HepG2 (cell line): ENCODE measurements around the gene ALDH3A2. TPM values are rescaled to one million over a fixed set of nuclear protein-coding genes. Genes with fewer than 3 reads are reported as not detected.

Experiments
- ATAC-seq: fragments of 200-7000 bp; cut with Tn5 transposase; 3 replicates; pipeline ENCODE4 v1.9.1; 2020; ENCODE audit warnings: mild to moderate bottlenecking, moderate library complexity
- BruUV-seq: library from RNA; stranded (reverse); fragments of 400-500 nt; replicated peaks from 2 replicates; lab custom pipeline; 2021; lab: Mats Ljungman, UMichigan
- CTCF ChIA-PET: fragments of 300-600 bp; formaldehyde crosslinking; extraction: SDS; loops from one replicate; lab custom pipeline; 2021; ENCODE audit warnings: low total read pairs, inconsistent platforms, low intra/inter-chr PET ratio; lab: Yijun Ruan, JAX
- POLR2A ChIA-PET: fragments of 350-600 bp; sonication (Branson Sonifier 250); formaldehyde crosslinking; loops from one replicate; lab custom pipeline; 2020; ENCODE audit warnings: antibody characterized with exemption, inconsistent platforms; lab: Yijun Ruan, JAX
- DNase-seq: peaks from one replicate; pipeline ENCODE4 v3.0.0-alpha.2; 2015; ENCODE audit warnings: low spot score
- FAIRE-seq: peaks from 3 replicates; lab custom pipeline; 2011; peaks lifted over from hg19 to GRCh38; lab: Jason Lieb, UNC
- H2AFZ ChIP-seq: one replicate; pipeline ENCODE4 v1.6.1; 2011; ENCODE audit warnings: low read length, inconsistent platforms
- H3K27ac ChIP-seq: fragments of 300-600 bp; 3 replicates; pipeline ENCODE4 v1.8.0; 2011; ENCODE audit warnings: mixed run types, mild to moderate bottlenecking, mixed read lengths, low read length, inconsistent platforms; ENCODE audit not compliant: insufficient read depth; ENCODE audit errors: extremely low read length
- H3K27me3 ChIP-seq, 2 experiments: fragments of 200-600 bp in 1 of 2; 2 replicates in 1 of 2; 3 replicates in 1 of 2; pipeline versions ENCODE4 v1.6.0 to v1.8.0; 2011; ENCODE audit warnings: low read length in 2 of 2, mild to moderate bottlenecking in 2 of 2, moderate library complexity in 2 of 2, inconsistent platforms in 1 of 2; ENCODE audit not compliant: insufficient read depth in 2 of 2, control insufficient read depth in 1 of 2
- H3K36me3 ChIP-seq, 2 experiments: fragments of 200-600 bp in 1 of 2; replicated peaks in 1 of 2; 2 replicates in 1 of 2; 3 replicates in 1 of 2; pipeline versions ENCODE4 v1.5.1 to v1.8.0; 2011; ENCODE audit warnings: low read length in 2 of 2, inconsistent platforms in 1 of 2; ENCODE audit not compliant: insufficient read depth in 2 of 2, control insufficient read depth in 1 of 2
- H3K4me1 ChIP-seq: 2 replicates; pipeline ENCODE4 v1.5.1; 2012; ENCODE audit warnings: low read length, inconsistent platforms; ENCODE audit not compliant: insufficient read depth
- H3K4me2 ChIP-seq: 2 replicates; pipeline ENCODE4 v1.6.0; 2011; ENCODE audit warnings: low read depth, low read length, inconsistent platforms
- H3K4me3 ChIP-seq, 3 experiments: fragments of 200-600 bp in 1 of 3; sonication (generic), shearing (Covaris generic) in 1 of 3; replicated peaks in 1 of 3; 2 replicates each; pipeline ENCODE4 v1.5.1; 2011 to 2016; ENCODE audit warnings: low read length in 3 of 3, inconsistent platforms in 2 of 3, low read depth in 2 of 3, mild to moderate bottlenecking in 2 of 3, control low read depth in 1 of 3, mixed read lengths in 1 of 3; ENCODE audit not compliant: insufficient read depth in 1 of 3
- H3K79me2 ChIP-seq: one replicate; pipeline ENCODE4 v1.6.1; 2011; ENCODE audit warnings: low read length, inconsistent platforms; ENCODE audit not compliant: insufficient read depth
- H3K9ac ChIP-seq: 2 replicates; pipeline ENCODE4 v1.6.0; 2011; ENCODE audit warnings: mild to moderate bottlenecking, low read depth, low read length, inconsistent platforms; ENCODE audit not compliant: insufficient read depth
- H3K9me3 ChIP-seq: 2 replicates; pipeline ENCODE4 v1.5.1; 2012; ENCODE audit warnings: mild to moderate bottlenecking, low read length
- H4K20me1 ChIP-seq: 2 replicates; pipeline ENCODE4 v1.6.0; 2011; ENCODE audit warnings: inconsistent platforms, mild to moderate bottlenecking, low read length, moderate library complexity; ENCODE audit not compliant: insufficient read depth
- DBP ChIP-seq: sonication (generic); formaldehyde crosslinking; IDR thresholded peaks from 2 replicates; pipeline ENCODE4 v1.4.0; 2020; ENCODE audit warnings: missing genetic modification reagents; ENCODE audit errors: not compliant biosample characterization
- ISX ChIP-seq: sonication (generic); formaldehyde crosslinking; conservative IDR thresholded peaks from 2 replicates; pipeline ENCODE4 v1.5.0; 2020; ENCODE audit warnings: missing genetic modification reagents
- LBX2 ChIP-seq: sonication (generic); formaldehyde crosslinking; IDR thresholded peaks from 2 replicates; pipeline ENCODE4 v1.5.0; 2020; ENCODE audit warnings: missing genetic modification reagents, mild to moderate bottlenecking, borderline replicate concordance
- MAFF ChIP-seq: IDR thresholded peaks from 2 replicates; pipeline ENCODE4 v1.6.1; 2011; ENCODE audit warnings: low read depth, low read length, improper control_type of control experiment
- MAFK ChIP-seq, 2 experiments: IDR thresholded peaks in 1 of 2; conservative IDR thresholded peaks in 1 of 2; 2 replicates each; pipeline ENCODE4 v1.6.1; 2011; ENCODE audit warnings: improper control_type of control experiment in 2 of 2, low read length in 2 of 2
- SNAI1 ChIP-seq: sonication (generic); formaldehyde crosslinking; IDR thresholded peaks from 2 replicates; pipeline ENCODE4 v1.5.0; 2020; ENCODE audit warnings: mild to moderate bottlenecking, missing genetic modification reagents, borderline replicate concordance
- TBL1XR1 ChIP-seq: fragments of 150-350 bp; IDR thresholded peaks from 2 replicates; pipeline ENCODE4 v1.6.1; 2014; ENCODE audit warnings: borderline replicate concordance, low read length; ENCODE audit not compliant: partially characterized antibody
- TCF7L2 ChIP-seq: IDR thresholded peaks from 2 replicates; pipeline ENCODE4 v1.6.1; 2011; ENCODE audit warnings: mild to moderate bottlenecking, low read depth, low read length, moderate library complexity
- TMF1 ChIP-seq: sonication (generic); formaldehyde crosslinking; IDR thresholded peaks from 2 replicates; pipeline ENCODE4 v1.8.1; 2022; ENCODE audit warnings: low read depth, missing genetic modification reagents
- TOE1 ChIP-seq: sonication (generic); formaldehyde crosslinking; IDR thresholded peaks from 2 replicates; pipeline ENCODE4 v1.4.0; 2020; ENCODE audit warnings: mild to moderate bottlenecking, missing genetic modification reagents
- ZHX2 ChIP-seq, 2 experiments: sonication (generic) in 1 of 2; formaldehyde crosslinking in 1 of 2; IDR thresholded peaks; 2 replicates each; pipeline versions ENCODE4 v1.6.1 to v1.9.0; 2014 to 2022; ENCODE audit warnings: antibody characterized with exemption in 1 of 2, borderline replicate concordance in 1 of 2, inconsistent platforms in 1 of 2, low read depth in 1 of 2, missing genetic modification reagents in 1 of 2
- ZIK1 ChIP-seq: sonication (generic); formaldehyde crosslinking; IDR thresholded peaks from 2 replicates; pipeline ENCODE4 v1.5.0; 2020; ENCODE audit warnings: mild to moderate bottlenecking, low read depth, missing genetic modification reagents, borderline replicate concordance
- ZMAT5 ChIP-seq: sonication (generic); formaldehyde crosslinking; IDR thresholded peaks from 2 replicates; pipeline ENCODE4 v1.5.0; 2020; ENCODE audit warnings: mild to moderate bottlenecking, low read depth, missing genetic modification reagents, borderline replicate concordance
- ZNF34 ChIP-seq: sonication (generic); formaldehyde crosslinking; IDR thresholded peaks from 2 replicates; pipeline ENCODE4 v1.4.0; 2020; ENCODE audit warnings: mild to moderate bottlenecking, missing genetic modification reagents, borderline replicate concordance
- WGBS: methylation state at CpG from one replicate; pipeline ENCODE4 v1.1.6; 2017; ENCODE audit warnings: low lambda C conversion rate; 5-methylcytosine and 5-hydroxymethylcytosine counted together
- in situ Hi-C: cut with HindIII; loops from 2 replicates; pipeline ENCODE4 v1.10.0; 2017; ENCODE audit warnings: low pct_unique_long_range_greater_than_20kb; ENCODE audit not compliant: extremely low pct_ligation_motif_present
- intact Hi-C: fragments of 100-400 bp; cut with micrococcal nuclease; formaldehyde crosslinking; loops from one replicate; pipeline ENCODE4 v1.10.0; 2022; ENCODE audit not compliant: unreplicated experiment
- polyA plus RNA-seq, 8 experiments: library from polyadenylated mRNA; depleted of rRNA in 3 of 8; stranded (reverse) in 7 of 8; unstranded in 1 of 8; fragments of >200 nt; fragmentation: Illumina TruSeq in 4 of 8; extraction: Trizol in 4 of 8; gene quantifications; 2 replicates each; pipeline versions ENCODE4 v1.2.1 to v1.2.3, GENCODE V29; 2011 to 2016; ENCODE audit warnings: low read depth in 4 of 8, missing spikeins in 1 of 8, mixed read lengths in 1 of 8; ENCODE audit not compliant: insufficient read depth in 1 of 8
- total RNA-seq, 5 experiments: library from RNA; depleted of rRNA; stranded (reverse); fragments of >200 nt; fragmentation: Illumina TruSeq; extraction: Trizol; gene quantifications; 2 replicates each; pipeline ENCODE4 v1.2.3, GENCODE V29; 2016; ENCODE audit warnings: low read depth in 1 of 5

Gene ALDH3A2
- total and polyA plus RNA-seq, 2 of the 13 experiments (the other 11 are each of a cell fraction or from before 2014, with no cell fraction given), result 80.8 to 180 TPM

- no peak for TF ChIP-seq ZHX2 (IDR thresholded peaks at IDR 0.05; ENCODE audit: low read depth)
- TF ChIP-seq ZHX2 (CRISPR knock-in tag; IDR thresholded peaks at IDR 0.05; ENCODE audit: borderline replicate concordance), result no peak
- TF ChIP-seq TMF1 (CRISPR knock-in tag), result no peak
Observed at GRCh38 chr17:19660219-19660870, 11.8 kb downstream of the ALDH3A2 start (continued).

- H3K4me3 ChIP-seq, result peak overlapping the region in 1 of 3 experiments; percentile 14; a peak in 1 of 6 replicates
- H3K4me1 ChIP-seq, result peaks cover 98% of the 10 kb centered on the region
- H3K27ac ChIP-seq, result peak overlapping the region; percentile 91
- H4K20me1 ChIP-seq, result no peaks in the 10 kb centered on the region
- intact Hi-C loops, result no loop called here
- H3K36me3 ChIP-seq, result peaks cover 16 to 53% of the 10 kb centered on the region in 2 experiments
- H2AFZ ChIP-seq, result no peak overlapping the region
- no peaks in the 10 kb centered on the region for H3K27me3 ChIP-seq
- FAIRE-seq (no peak), DNase-seq (no peak), ATAC-seq (no peak)
- H3K4me2 ChIP-seq, result peak overlapping the region; percentile 57
- BruUV-seq, result no TSS peak
- in situ Hi-C loops, result no loop called here
- ChIA-PET CTCF (no interaction called here), POLR2A (interaction anchor here (1.1 to 8.4 kb wide), 7 partner anchors 9 to 135 kb away, joined by 3 to 194 read pairs (median 12); partner anchors contain the start of gene ALDH3A2)
- H3K9me3 ChIP-seq, result no peaks in the 10 kb centered on the region
- 81% methylated on average over 3 of the region's 3 CpGs for WGBS
- peaks cover 42% of the 10 kb centered on the region for H3K79me2 ChIP-seq
- peak overlapping the region; percentile 58 for H3K9ac ChIP-seq
- TF ChIP-seq MAFF (peak; percentile 36; the same call in 1 of the 2 replicates), ZIK1 (no peak), LBX2 (CRISPR knock-in tag) (no peak), ZNF34 (CRISPR knock-in tag) (no peak), MAFK (conservative IDR thresholded peaks at IDR 0.05 in 1 of 2, IDR thresholded peaks at IDR 0.05 in 1 of 2; ENCODE audit: low read length in 2 of 2) (peak; percentile 25 to 35; a peak in 3 of 4 replicates), TBL1XR1 (no peak), ZMAT5 (no peak), SNAI1 (CRISPR knock-in tag) (no peak), ISX (no peak), TCF7L2 (no peak), TOE1 (CRISPR knock-in tag) (no peak), DBP (CRISPR knock-in tag) (no peak)
Observed at GRCh38 chr17:19661121-19661520, 12.6 kb downstream of the ALDH3A2 start.
